Activated CD8-positive, alpha-beta memory T cell treated with anti-CD3 and anti-CD28 coated beads for 48 hours (primary cell): ENCODE results near the gene ZFP2.

Source experiments
- DNase-seq, 3 experiments: peaks; one replicate each; pipeline ENCODE4 v3.0.0-alpha.2; 2020; ENCODE audit warnings: low read depth in 2 of 3, low spot score in 2 of 3

ZFP2 gene

GRCh38 chr5:178965465-178966055, 69.8 kb downstream of the ZFP2 start:
- DNase-seq: no peak

DNA sequence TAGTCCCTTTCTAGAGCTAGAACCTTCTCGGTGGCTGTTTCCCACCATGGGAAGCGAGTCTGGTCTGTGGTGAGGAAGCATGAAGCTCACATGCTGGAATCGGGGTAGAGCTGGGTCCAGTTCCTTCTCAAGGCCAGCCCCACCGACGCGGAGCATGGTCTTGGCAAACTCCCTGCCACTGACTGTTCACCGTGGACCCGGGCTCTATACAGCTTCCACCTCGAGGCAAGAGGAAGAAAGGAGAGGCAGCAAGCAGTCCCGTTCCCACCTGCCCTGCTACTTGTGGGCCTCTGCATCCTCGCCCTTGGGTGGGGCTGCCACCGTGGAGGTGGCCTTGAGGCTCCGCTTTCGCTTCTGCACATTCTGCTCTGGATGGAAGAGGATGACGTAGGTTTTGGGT, 85.7 kb downstream of the ZFP2 start:
- no peak for DNase-seq
